Measurements from ENCODE around the gene INKA1.

- no peak for TF ChIP-seq CTCF (IDR thresholded peaks at IDR 0.05; ENCODE audit: low read length)
- TF ChIP-seq EZH2 (optimal IDR thresholded peaks at IDR 0.05; ENCODE audit: low read depth, low read length): no peak
These were observed 33.7 kb upstream of the INKA1 start for GRCh38 chr3:49769286-49769915.

Measured in MM.1S (cell line).